ENCODE measurements around the gene TICRR. TPM values are rescaled to one million over a fixed set of nuclear protein-coding genes. Genes with fewer than 3 reads are reported as not detected.
"Not testable (repeated sequence)": the region's sequence is repeated elsewhere in the genome, so short reads cannot be mapped to it uniquely, and the experiment has no call there.

TICRR gene
- total RNA-seq, 1 donor from 2014 or later: 0.62 TPM

GRCh38 chr15:89566621-89567294, 8.5 kb upstream of the TICRR start:
- no peak for DNase-seq

- no peak for DNase-seq
Measured at GRCh38 chr15:89569090-89569745, 6.1 kb upstream of the TICRR start.

- DNase-seq: no peak
Measured at GRCh38 chr15:89575656-89576416, 567 bp downstream of the TICRR start.

- no peak for DNase-seq
Measured at GRCh38 chr15:89576417-89576773, 1.1 kb downstream of the TICRR start.

- no peak for DNase-seq
Measured at GRCh38 chr15:89577776-89578115, 2.5 kb downstream of the TICRR start.

GRCh38 chr15:89578146-89578545, 2.9 kb downstream of the TICRR start:
- DNase-seq: no peak

- not testable (repeated sequence) for DNase-seq
Measured at GRCh38 chr15:89580747-89581146, 5.5 kb downstream of the TICRR start.

- no peak for DNase-seq
Measured at GRCh38 chr15:89586651-89587050, 11.4 kb downstream of the TICRR start.

- no peak for DNase-seq
Measured at GRCh38 chr15:89587955-89588354, 12.7 kb downstream of the TICRR start.

GRCh38 chr15:89591834-89592233, 16.6 kb downstream of the TICRR start:
- no peak for DNase-seq

- DNase-seq: no peak
Measured at GRCh38 chr15:89593018-89593417, 17.7 kb downstream of the TICRR start.

- DNase-seq: no peak
Measured at GRCh38 chr15:89599021-89599420, 23.8 kb downstream of the TICRR start.

GRCh38 chr15:89611317-89611716, 36.0 kb downstream of the TICRR start:
- DNase-seq: no peak

- no peak for DNase-seq
Measured at GRCh38 chr15:89613031-89613430, 37.8 kb downstream of the TICRR start.

- DNase-seq: no peak
Measured at GRCh38 chr15:89614164-89614563, 38.9 kb downstream of the TICRR start.

GRCh38 chr15:89615135-89615534, 39.9 kb downstream of the TICRR start:
- DNase-seq: no peak

GRCh38 chr15:89616228-89616627, 41.0 kb downstream of the TICRR start:
- DNase-seq: no peak

GRCh38 chr15:89621547-89621946, 46.3 kb downstream of the TICRR start:
- DNase-seq: no peak

GRCh38 chr15:89623165-89623564, 47.9 kb downstream of the TICRR start:
- DNase-seq: no peak

- DNase-seq: no peak
Measured at GRCh38 chr15:89625716-89626115, 50.4 kb downstream of the TICRR start.

GRCh38 chr15:89627256-89627970, 52.1 kb downstream of the TICRR start:
- no peak for DNase-seq

- DNase-seq: no peak
Measured at GRCh38 chr15:89628301-89628700, 53.0 kb downstream of the TICRR start.

Measured in occipital lobe (tissue), 2 donors.